Calu3 (cell line): ENCODE measurements around the gene BICD2. TPM values are rescaled to one million over a fixed set of nuclear protein-coding genes. Genes with fewer than 3 reads are reported as not detected.

Source experiments
- BruUV-seq: library from RNA; stranded (reverse); fragments of 400-500 nt; replicated peaks from 2 replicates; lab custom pipeline; 2021; lab: Mats Ljungman, UMichigan
- CTCF ChIA-PET: fragments of 300-600 bp; sonication (Branson Sonifier 250); formaldehyde crosslinking; loops from one replicate; lab custom pipeline; 2022; ENCODE audit warnings: antibody characterized with exemption; lab: Charles Lee
- DNase-seq: peaks from one replicate; pipeline ENCODE4 v3.0.0; 2022
- H3K27ac Mint-ChIP-seq: one replicate; pipeline ENCODE4 v1.8.0; 2022; ENCODE audit warnings: mixed read lengths; ENCODE audit not compliant: unreplicated experiment
- H3K27me3 Mint-ChIP-seq: one replicate; pipeline ENCODE4 v1.8.0; 2022; ENCODE audit warnings: mixed read lengths; ENCODE audit not compliant: unreplicated experiment
- H3K36me3 Mint-ChIP-seq: one replicate; pipeline ENCODE4 v1.8.0; 2022; ENCODE audit warnings: mild to moderate bottlenecking, moderate library complexity, mixed read lengths; ENCODE audit not compliant: insufficient read depth, unreplicated experiment
- H3K4me1 Mint-ChIP-seq: one replicate; pipeline ENCODE4 v1.8.0; 2022; ENCODE audit warnings: mild to moderate bottlenecking, low read depth, mixed read lengths; ENCODE audit not compliant: unreplicated experiment
- H3K4me3 Mint-ChIP-seq: one replicate; pipeline ENCODE4 v1.8.0; 2022; ENCODE audit warnings: mild to moderate bottlenecking, low read depth, moderate library complexity, mixed read lengths; ENCODE audit not compliant: unreplicated experiment
- H3K9me3 Mint-ChIP-seq: one replicate; pipeline ENCODE4 v1.8.0; 2022; ENCODE audit warnings: low read depth, mixed read lengths; ENCODE audit not compliant: unreplicated experiment
- CTCF ChIP-seq: fragments of 200-600 bp; IDR thresholded peaks from one replicate; pipeline ENCODE4 v1.8.0; 2022; ENCODE audit warnings: antibody characterized with exemption; ENCODE audit not compliant: unreplicated experiment
- intact Hi-C: fragments of 100-400 bp; cut with micrococcal nuclease; formaldehyde crosslinking; loops from one replicate; pipeline ENCODE4 v1.10.0; 2022; ENCODE audit not compliant: unreplicated experiment
- total RNA-seq: library from RNA; stranded (reverse); gene quantifications from 2 replicates; pipeline ENCODE4 v1.2.3, GENCODE V29; 2022

The BICD2 gene
- total RNA-seq, 1 experiment from 2014 or later = 21.9 TPM

GRCh38 chr9:92682269-92682668 lies 82.4 kb downstream of the BICD2 start:
- Mint-ChIP-seq H3K27ac (no peak overlapping the region), H3K27me3 (no peaks in the 10 kb centered on the region), H3K4me1 (no peaks in the 10 kb centered on the region), H3K9me3 (no peaks in the 10 kb centered on the region), H3K36me3 (no peaks in the 10 kb centered on the region), H3K4me3 (no peak overlapping the region)
- CTCF ChIA-PET = no interaction called here
- BruUV-seq = no TSS peak
- no peak for TF ChIP-seq CTCF
- intact Hi-C loops = no loop called here
- DNase-seq = no peak

GRCh38 chr9:92680166-92681119 lies 84.2 kb downstream of the BICD2 start:
- CTCF ChIA-PET = no interaction called here
- Mint-ChIP-seq H3K4me3 (no peak overlapping the region), H3K9me3 (no peaks in the 10 kb centered on the region), H3K4me1 (no peaks in the 10 kb centered on the region), H3K36me3 (no peaks in the 10 kb centered on the region), H3K27me3 (no peaks in the 10 kb centered on the region), H3K27ac (no peak overlapping the region)
- DNase-seq = no peak
- no peak for TF ChIP-seq CTCF
- no TSS peak for BruUV-seq
- intact Hi-C loops = no loop called here

- no TSS peak for BruUV-seq
- CTCF ChIA-PET = no interaction called here
These were observed 85.0 kb downstream of the BICD2 start for GRCh38 chr9:92679413-92680165.

More at GRCh38 chr9:92679413-92680165, 85.0 kb downstream of the BICD2 start:
- no peaks in the 10 kb centered on the region for H3K9me3 Mint-ChIP-seq
- no peak for TF ChIP-seq CTCF
- H3K36me3 Mint-ChIP-seq = no peaks in the 10 kb centered on the region
- no peaks in the 10 kb centered on the region for H3K27me3 Mint-ChIP-seq
- no peaks in the 10 kb centered on the region for H3K4me1 Mint-ChIP-seq
- intact Hi-C loops = no loop called here
- no peak for DNase-seq
- H3K27ac Mint-ChIP-seq = no peak overlapping the region
- no peak overlapping the region for H3K4me3 Mint-ChIP-seq
